ENCODE measurements around the gene MBNL2. TPM values are rescaled to one million over a fixed set of nuclear protein-coding genes. Genes with fewer than 3 reads are reported as not detected.
"Not testable (repeated sequence)": the region's sequence is repeated elsewhere in the genome, so short reads cannot be mapped to it uniquely, and the experiment has no call there.

The MBNL2 gene
- total RNA-seq, 1 donor from 2014 or later: 12.4 TPM

DNA sequence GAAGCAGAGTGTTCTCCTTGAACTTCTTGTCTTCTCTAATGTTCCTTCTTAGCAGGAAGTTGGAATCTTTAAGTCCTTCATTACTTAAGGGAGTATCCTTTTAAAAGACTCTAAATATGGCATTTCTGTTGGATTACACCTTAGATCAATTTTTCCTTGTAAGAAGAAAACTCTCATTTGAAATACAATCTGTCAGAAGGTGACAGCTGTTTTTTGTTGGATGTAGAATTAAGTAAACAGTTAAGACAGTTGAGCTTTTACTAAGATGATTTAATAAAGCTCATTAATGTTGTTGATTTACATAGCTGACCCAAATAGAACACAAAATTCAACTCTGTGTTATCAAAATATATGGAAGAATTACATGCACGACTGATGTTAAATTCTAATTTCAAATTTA is 16.7 kb upstream of the MBNL2 start:
- DNase-seq: no peak
- peaks cover 2% of the 10 kb centered on the region for H3K27me3 Mint-ChIP-seq (ENCODE audit: unreplicated experiment)
- H3K27ac Mint-ChIP-seq (ENCODE audit: unreplicated experiment): no peak overlapping the region
- no peak for TF ChIP-seq CTCF (IDR thresholded peaks at IDR 0.05; ENCODE audit: partially characterized antibody, unreplicated experiment)
- H3K4me3 Mint-ChIP-seq (ENCODE audit: unreplicated experiment): no peak overlapping the region
- peaks cover 2% of the 10 kb centered on the region for H3K9me3 Mint-ChIP-seq (ENCODE audit: unreplicated experiment)
- peaks cover 6% of the 10 kb centered on the region for H3K36me3 Mint-ChIP-seq (ENCODE audit: unreplicated experiment)
- H3K4me1 Mint-ChIP-seq (ENCODE audit: low read depth, unreplicated experiment): no peaks in the 10 kb centered on the region

- no peak overlapping the region for H3K27ac Mint-ChIP-seq (ENCODE audit: unreplicated experiment)
- peaks cover 2% of the 10 kb centered on the region for H3K27me3 Mint-ChIP-seq (ENCODE audit: unreplicated experiment)
- no peak for DNase-seq
- peaks cover 2% of the 10 kb centered on the region for H3K9me3 Mint-ChIP-seq (ENCODE audit: unreplicated experiment)
- H3K36me3 Mint-ChIP-seq (ENCODE audit: unreplicated experiment): peaks cover 6% of the 10 kb centered on the region
- H3K4me3 Mint-ChIP-seq (ENCODE audit: unreplicated experiment): no peak overlapping the region
- H3K4me1 Mint-ChIP-seq (ENCODE audit: low read depth, unreplicated experiment): no peaks in the 10 kb centered on the region
- TF ChIP-seq CTCF (IDR thresholded peaks at IDR 0.05; ENCODE audit: partially characterized antibody, unreplicated experiment): no peak
Observed at GRCh38 chr13:97205982-97206381, 16.2 kb upstream of the MBNL2 start.

GRCh38 chr13:97207252-97207651 is 14.9 kb upstream of the MBNL2 start:
- not testable (repeated sequence) for H3K4me3 Mint-ChIP-seq (ENCODE audit: unreplicated experiment); H3K36me3 Mint-ChIP-seq (ENCODE audit: unreplicated experiment); H3K4me1 Mint-ChIP-seq (ENCODE audit: low read depth, unreplicated experiment); H3K27me3 Mint-ChIP-seq (ENCODE audit: unreplicated experiment); H3K9me3 Mint-ChIP-seq (ENCODE audit: unreplicated experiment); DNase-seq; H3K27ac Mint-ChIP-seq (ENCODE audit: unreplicated experiment)

- Mint-ChIP-seq H3K36me3 (ENCODE audit: unreplicated experiment) (peaks cover 6% of the 10 kb centered on the region), H3K9me3 (ENCODE audit: unreplicated experiment) (no peaks in the 10 kb centered on the region), H3K4me1 (ENCODE audit: low read depth, unreplicated experiment) (no peaks in the 10 kb centered on the region), H3K4me3 (ENCODE audit: unreplicated experiment) (no peak overlapping the region), H3K27me3 (ENCODE audit: unreplicated experiment) (no peaks in the 10 kb centered on the region), H3K27ac (ENCODE audit: unreplicated experiment) (no peak overlapping the region)
- DNase-seq: no peak
- TF ChIP-seq CTCF (IDR thresholded peaks at IDR 0.05; ENCODE audit: partially characterized antibody, unreplicated experiment): no peak
Observed at GRCh38 chr13:97211300-97211699, 10.8 kb upstream of the MBNL2 start.

DNA sequence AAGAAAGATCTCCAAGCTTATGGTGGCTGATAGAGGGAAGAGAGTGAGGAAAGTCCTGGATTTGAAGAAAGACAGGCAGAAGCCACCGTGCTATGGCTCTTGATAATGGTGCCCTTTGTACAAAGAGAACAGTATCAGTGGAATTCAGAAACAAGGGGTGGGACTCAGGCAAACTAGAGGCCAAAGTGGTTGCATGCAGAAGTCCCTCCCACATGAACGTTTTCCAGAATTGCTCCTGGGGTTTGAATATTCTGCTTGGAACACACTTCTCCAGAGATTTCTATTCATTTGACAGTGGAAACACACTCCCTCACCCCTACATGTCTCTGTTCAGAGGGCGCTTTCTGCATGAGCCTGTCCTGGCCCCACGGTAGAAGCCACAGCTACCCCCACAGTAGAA is 10.1 kb upstream of the MBNL2 start:
- H3K9me3 Mint-ChIP-seq (ENCODE audit: unreplicated experiment): no peaks in the 10 kb centered on the region
- TF ChIP-seq CTCF (IDR thresholded peaks at IDR 0.05; ENCODE audit: partially characterized antibody, unreplicated experiment): no peak

GRCh38 chr13:97212601-97213040 is 9.5 kb upstream of the MBNL2 start:
- Mint-ChIP-seq H3K27ac (ENCODE audit: unreplicated experiment) (no peak overlapping the region), H3K4me3 (ENCODE audit: unreplicated experiment) (no peak overlapping the region), H3K36me3 (ENCODE audit: unreplicated experiment) (no peaks in the 10 kb centered on the region), H3K9me3 (ENCODE audit: unreplicated experiment) (peaks cover 1% of the 10 kb centered on the region), H3K4me1 (ENCODE audit: low read depth, unreplicated experiment) (no peaks in the 10 kb centered on the region), H3K27me3 (ENCODE audit: unreplicated experiment) (peaks cover 2% of the 10 kb centered on the region)
- DNase-seq: no peak
- no peak for TF ChIP-seq CTCF (IDR thresholded peaks at IDR 0.05; ENCODE audit: partially characterized antibody, unreplicated experiment)

More for the DNA sequence above, 10.1 kb upstream of the MBNL2 start:
- no peak overlapping the region for H3K4me3 Mint-ChIP-seq (ENCODE audit: unreplicated experiment)
- no peak overlapping the region for H3K27ac Mint-ChIP-seq (ENCODE audit: unreplicated experiment)
- no peak for DNase-seq
- no peaks in the 10 kb centered on the region for H3K27me3 Mint-ChIP-seq (ENCODE audit: unreplicated experiment)
- peaks cover 6% of the 10 kb centered on the region for H3K36me3 Mint-ChIP-seq (ENCODE audit: unreplicated experiment)
- no peaks in the 10 kb centered on the region for H3K4me1 Mint-ChIP-seq (ENCODE audit: low read depth, unreplicated experiment)
